ENCODE data around the gene NR3C1. TPM values are rescaled to one million over a fixed set of nuclear protein-coding genes. Genes with fewer than 3 reads are reported as not detected.
A peak's percentile ranks its signal among the peaks of the same experiment; 100 is the strongest.

Gene NR3C1
- total and polyA plus RNA-seq, 2 of the 13 experiments (the other 11 are each of a cell fraction or from before 2014, with no cell fraction given), result 10.0 to 24.3 TPM

GRCh38 chr5:143402553-143403333 lies 743 bp downstream of the NR3C1 start (continued):
- TF ChIP-seq ZMYM3 (CRISPR knock-in tag; IDR thresholded peaks at IDR 0.05) (0 out of 2 replicates have a peak, but pooled peaks have one; percentile 1), CREB3 (CRISPR knock-in tag; IDR thresholded peaks at IDR 0.05) (0 out of 2 replicates have a peak, but pooled peaks have one; percentile 17), ZNF710 (CRISPR knock-in tag; IDR thresholded peaks at IDR 0.05; ENCODE audit: borderline replicate concordance) (no peak), ZBTB14 (CRISPR knock-in tag; IDR thresholded peaks at IDR 0.05) (peak; percentile 33; the same call in 1 of the 2 replicates), ZNF713 (CRISPR knock-in tag; IDR thresholded peaks at IDR 0.05) (no peak), ZNF292 (CRISPR knock-in tag; IDR thresholded peaks at IDR 0.05; ENCODE audit: borderline replicate concordance, low read depth) (0 out of 2 replicates have a peak, but pooled peaks have one; percentile 18), MTA3 (CRISPR knock-in tag; IDR thresholded peaks at IDR 0.05) (no peak), TBX3 (IDR thresholded peaks at IDR 0.05; ENCODE audit: borderline replicate concordance) (no peak), ZBTB46 (CRISPR knock-in tag; IDR thresholded peaks at IDR 0.05; ENCODE audit: borderline replicate concordance) (no peak), HNRNPK (IDR thresholded peaks at IDR 0.05; ENCODE audit: low read depth, low read length, poor library complexity, severe bottlenecking) (peak; percentile 28), CTCF (CRISPR knock-in tag; IDR thresholded peaks at IDR 0.05) (no peak), MTF2 (CRISPR knock-in tag; IDR thresholded peaks at IDR 0.05; ENCODE audit: borderline replicate concordance) (0 out of 2 replicates have a peak, but pooled peaks have one; percentile 31), ZNF574 (CRISPR knock-in tag; IDR thresholded peaks at IDR 0.05) (peak; percentile 32)

Measured in HepG2 (cell line).